GM18511 (cell line): ENCODE results near the gene CSHL1.
A peak's percentile ranks its signal among the peaks of the same experiment; 100 is the strongest.

Experiments used
- ATAC-seq: cut with Tn5 transposase; IDR thresholded peaks from one replicate; pipeline ENCODE4 v1.9.1; 2021; ENCODE audit warnings: mild to moderate bottlenecking, moderate library complexity; ENCODE audit not compliant: unreplicated experiment

Gene CSHL1

DNA sequence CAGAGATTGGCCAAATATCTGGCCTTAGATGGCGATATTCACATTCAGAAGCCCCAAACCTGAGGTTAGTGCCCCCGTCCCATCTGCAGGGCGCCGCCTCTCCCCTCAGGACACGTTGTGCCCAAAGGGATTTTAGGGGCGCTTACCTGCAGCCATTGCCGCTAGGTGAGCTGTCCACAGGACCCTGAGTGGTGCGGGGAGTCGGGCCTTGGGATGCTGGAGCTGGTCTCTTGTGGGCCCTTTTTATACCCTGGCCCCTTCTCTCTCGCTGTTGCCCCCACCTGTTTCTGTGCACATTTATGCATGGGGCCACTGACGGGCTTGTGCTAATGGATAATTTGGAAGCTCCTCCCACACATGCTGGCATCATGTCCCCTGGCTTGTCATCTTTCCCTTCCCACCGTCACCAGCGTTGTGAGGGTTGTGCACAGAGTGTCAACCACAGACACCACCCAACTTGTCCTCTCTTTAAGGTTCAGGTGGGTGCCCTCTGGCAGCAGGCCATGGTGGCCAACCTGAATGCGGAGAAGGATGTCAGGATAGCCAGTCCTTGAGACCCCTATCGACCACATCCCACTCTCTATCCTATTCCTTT lies at the start of gene CSHL1:
Gene CSHL1, minus strand, starts transcription at position 218 of the 595 bp plus-strand sequence. Its CDS starts 62 bp downstream, at position 156.
- no peak for ATAC-seq

DNA sequence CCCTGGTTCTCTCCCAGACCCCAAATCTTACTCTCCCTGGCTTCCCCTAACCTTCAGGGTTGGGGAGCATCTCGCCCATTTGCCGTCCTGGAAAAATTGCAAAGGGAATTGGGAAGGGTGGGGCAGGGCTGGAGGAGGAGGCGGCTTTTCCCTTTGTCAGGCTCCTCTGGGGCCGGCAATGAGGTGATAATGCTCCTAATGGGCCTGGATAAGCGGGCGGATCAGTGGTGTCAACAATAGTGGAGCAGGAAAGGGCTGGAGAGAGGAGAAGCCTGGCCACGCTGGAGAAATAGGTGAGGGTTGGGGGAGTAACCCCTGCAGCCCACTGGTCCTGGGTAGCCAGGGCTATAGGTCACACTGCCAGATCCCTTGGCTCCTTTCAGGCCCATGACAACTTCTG lies 49.4 kb upstream of the CSHL1 start:
- no peak for ATAC-seq

DNA sequence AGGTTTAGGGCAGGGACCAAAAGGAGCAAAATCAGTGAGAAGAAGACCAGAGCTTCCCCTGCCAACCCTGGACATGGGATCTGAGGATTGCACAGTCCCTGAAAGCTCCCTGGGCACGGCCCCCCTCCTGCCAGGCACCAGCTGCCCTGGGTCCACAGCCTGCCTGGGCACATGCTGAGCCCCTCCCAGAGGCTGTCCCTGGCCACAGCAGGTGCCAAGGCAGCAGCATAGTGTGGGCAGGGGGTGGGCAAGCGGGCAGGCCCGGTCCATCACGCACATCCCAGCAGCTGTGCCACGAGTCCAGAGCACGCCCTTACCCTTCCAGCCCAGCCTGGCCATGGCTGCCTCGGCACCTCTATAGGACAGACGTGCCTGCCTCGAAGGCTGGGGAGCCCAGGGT lies 48.9 kb upstream of the CSHL1 start:
- ATAC-seq, result no peak

DNA sequence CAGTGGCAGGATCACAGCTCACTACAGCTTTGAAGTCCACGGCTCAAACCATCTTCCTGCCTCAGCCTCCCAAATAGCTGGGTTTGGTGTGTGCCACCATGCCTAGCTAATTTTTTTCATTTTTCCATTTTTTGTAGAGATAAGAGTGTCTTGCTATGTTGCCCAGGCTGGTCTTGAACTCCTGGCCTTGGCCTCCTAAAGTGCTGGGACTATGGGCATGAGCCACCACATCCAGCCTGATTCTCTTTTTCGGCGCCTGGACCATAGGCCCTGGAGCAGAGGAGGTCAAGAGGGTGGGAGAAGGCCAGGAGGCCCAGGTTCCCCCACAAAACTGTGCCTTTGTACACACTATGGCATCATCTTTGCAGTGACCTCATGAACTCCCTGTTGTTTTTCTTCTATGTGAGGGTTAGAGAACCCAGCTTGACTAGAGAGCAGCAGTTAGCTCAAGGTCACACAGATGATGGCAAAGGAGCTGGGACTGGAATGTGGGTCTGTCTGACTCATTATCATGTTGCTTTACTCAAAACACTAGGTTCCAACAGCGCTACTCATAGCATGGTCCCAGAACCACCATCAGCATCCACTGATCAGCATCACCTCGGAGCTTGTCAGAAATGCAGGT lies 45.4 kb upstream of the CSHL1 start:
- ATAC-seq, result no peak

DNA sequence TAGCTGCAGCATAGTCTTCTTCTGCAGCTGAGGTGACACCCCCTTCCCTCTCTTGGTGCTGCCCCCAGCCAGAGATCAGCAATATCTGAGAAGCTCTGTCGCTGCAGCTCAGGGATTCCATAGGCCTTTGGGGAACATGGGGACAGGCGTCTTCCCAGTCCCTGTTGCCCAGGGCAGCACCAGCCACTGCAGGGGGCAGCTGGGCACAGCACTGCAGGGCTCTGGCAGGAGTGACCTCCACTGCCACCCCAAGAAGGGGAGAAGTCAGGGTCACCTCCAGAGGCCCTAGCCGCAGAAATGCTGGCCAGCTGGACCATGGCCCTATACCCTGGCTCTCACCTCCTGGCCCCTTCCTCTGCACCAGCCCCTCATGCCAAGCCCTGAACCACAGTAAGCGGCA lies 44.7 kb upstream of the CSHL1 start:
- no peak for ATAC-seq

DNA sequence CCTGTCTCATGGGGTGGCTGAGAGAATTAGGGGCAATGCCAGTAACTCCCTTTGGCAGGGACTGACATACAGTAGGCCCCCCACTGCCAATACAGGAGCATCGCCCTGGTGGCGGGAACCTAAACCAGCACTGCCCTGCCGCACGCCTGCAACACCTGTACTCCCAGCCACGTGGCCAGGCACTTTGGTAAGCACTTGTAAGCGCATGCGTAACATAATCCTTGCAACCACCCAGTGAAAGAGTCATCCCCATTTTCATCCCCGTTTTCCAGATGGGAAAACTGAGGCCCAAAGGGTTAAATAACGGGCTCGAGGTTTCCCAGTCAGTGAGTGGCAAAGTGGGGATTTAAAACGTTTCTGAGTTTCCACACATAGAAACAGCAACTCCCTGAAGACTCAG lies 44.2 kb upstream of the CSHL1 start:
- ATAC-seq, result no peak

DNA sequence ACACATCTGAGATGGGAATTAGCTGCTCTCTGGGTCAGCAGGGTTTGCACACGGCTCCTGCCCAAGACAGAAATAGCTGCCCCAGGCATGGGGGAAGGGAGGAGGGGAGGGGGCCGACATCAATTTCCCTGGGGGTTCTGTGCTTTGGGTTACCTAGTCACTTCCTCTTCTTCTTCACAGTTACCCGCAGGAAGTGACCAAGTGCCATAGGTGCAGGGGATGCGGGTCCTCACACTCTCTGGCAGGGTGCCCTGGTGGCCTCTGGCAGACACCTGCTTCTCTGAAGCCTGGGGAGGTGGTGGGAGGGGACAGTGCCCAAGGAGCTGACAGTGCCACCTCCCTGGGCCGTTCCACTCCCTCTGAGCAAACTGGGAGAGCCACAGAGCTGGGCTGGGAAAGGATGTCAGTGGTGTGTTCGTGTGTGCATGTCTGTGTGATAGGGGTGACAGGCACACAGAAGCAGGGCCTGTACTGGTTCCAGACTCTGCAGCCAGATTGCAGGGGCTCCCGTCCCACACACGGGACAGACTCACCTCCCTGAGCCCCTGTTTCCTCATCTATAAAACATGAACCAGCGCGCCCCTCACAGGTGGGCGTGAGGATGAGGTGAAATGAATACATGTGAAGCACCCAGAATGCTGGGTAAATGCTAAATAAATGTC lies 43.5 kb upstream of the CSHL1 start:
- ATAC-seq, result peak; percentile 74

DNA sequence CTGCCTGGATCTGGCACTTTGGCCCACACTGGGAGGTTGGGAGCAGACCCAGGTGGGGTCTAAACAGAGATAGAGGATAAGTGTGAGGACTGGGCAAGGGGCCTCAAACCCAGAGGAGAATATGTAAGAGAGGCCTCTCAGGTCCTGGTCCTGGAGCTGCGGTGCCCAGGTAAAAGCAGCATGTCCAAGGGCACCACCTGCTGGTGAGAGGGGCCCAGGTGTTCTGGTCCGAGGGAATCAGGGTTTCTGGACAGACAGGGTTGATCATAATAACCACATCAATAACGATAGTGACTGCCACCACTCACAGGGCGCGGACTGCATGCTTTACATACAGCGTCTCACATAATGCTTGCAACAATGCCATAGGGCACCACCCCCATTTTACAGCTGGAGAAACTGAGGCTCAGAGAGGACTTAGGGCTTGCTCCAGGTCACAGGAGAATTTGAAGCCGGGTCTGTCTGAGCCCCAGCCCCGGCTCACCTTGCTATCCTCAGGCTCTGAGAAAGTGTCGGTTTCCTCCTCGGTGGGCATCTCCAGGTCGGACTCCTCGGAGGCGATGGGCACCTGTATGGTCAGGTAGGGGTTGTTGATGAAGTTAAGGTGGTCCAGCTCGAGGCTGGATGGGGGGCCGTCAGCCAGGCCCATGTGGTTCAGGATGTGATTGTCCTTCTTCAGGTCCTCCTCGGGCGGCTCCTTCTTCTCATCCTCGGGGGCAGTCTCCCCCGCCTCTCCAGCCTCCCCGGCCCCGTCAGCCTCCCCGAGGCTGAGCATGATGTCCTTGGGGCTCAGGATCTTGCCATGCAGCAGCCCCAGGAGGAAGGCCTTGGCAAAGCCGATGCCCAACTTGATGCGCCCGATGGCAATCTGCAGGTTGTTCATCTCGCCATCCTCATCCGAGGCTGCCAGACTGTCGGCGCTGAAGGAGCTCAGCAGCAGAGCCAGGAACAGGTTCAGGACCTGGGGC lies 40.2 kb upstream of the CSHL1 start:
- ATAC-seq, result no peak

DNA sequence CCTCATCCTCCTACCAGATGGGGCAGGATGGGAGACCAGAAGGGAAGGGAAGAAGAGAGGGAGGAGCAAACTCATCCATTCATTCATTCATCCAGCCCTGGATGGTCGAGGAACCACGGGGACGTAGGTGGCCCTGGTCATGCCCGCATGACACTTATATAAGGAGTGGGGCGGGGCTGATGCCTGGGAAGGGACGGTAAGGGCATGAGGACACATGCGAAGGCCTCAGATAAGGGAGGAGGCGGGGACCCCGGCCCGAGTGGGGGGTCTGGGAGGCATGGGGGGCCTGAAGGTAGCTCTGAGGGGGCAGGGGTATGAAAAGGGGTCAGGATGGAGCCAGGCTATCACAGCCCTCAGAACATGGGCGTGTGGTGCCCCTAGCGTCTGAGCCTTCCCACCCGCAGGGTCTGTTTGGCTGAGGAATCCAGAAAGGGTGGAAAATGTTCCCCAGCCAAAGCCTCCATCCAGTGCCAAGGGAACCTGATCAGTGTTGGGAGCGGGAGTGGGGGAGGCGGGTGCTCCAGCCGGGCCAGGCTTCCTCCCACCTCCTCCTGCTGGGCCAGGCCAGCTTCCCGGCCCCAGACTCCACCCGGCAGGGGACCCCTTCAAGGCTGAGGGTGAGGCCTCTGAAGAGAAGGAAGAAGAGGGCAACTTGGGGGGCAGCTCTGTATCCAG lies 38.7 kb upstream of the CSHL1 start:
- no peak for ATAC-seq

DNA sequence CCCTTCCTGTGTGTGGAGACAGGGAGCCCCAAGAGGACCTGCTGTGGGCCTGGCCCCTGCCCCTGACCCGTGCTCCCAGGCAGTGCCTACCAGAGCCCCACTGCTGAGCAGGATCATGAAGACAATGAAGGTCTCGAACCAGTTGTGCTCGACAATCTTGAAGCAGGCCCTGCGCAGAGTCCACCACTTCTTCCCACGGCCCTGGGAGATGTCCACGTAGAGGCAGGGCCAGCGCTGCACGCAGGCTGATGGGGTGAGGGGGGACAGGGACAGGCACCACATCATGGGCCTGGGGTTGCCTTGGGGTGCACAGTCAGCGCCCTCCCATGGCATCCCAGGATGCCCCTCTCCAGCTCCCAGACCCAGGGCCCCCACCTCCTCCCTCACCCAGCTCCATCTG lies 37.5 kb upstream of the CSHL1 start:
- no peak for ATAC-seq

DNA sequence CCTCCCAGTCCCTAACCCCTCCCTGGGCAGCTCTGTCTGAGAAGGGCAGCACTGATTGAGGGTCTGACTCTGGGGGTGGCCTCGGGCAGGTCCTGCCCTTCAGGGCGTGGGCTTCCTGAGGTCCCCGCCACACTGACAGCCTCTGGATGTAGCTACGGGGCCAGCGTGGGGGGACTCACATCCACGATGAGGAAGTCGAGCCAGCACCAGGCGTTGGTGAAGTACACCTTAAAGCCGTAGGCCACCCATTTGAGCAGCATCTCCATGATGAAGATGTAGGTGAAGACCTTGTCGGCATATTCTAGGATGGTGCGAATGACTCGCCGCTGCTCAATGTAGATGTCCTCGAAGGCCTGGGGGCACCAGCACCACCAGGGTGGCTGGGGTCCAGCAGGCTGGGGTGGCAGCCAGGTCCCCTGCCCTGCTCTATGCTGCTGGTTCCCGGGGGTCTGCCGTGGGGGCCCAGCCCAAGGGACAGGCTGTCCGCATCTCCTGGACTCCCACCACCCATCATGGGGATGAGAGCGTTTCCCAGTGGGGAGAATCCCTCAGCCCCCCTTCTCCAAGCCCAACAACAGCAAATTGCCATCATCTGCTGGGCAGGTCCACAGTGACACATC lies 36.8 kb upstream of the CSHL1 start:
- no peak for ATAC-seq

DNA sequence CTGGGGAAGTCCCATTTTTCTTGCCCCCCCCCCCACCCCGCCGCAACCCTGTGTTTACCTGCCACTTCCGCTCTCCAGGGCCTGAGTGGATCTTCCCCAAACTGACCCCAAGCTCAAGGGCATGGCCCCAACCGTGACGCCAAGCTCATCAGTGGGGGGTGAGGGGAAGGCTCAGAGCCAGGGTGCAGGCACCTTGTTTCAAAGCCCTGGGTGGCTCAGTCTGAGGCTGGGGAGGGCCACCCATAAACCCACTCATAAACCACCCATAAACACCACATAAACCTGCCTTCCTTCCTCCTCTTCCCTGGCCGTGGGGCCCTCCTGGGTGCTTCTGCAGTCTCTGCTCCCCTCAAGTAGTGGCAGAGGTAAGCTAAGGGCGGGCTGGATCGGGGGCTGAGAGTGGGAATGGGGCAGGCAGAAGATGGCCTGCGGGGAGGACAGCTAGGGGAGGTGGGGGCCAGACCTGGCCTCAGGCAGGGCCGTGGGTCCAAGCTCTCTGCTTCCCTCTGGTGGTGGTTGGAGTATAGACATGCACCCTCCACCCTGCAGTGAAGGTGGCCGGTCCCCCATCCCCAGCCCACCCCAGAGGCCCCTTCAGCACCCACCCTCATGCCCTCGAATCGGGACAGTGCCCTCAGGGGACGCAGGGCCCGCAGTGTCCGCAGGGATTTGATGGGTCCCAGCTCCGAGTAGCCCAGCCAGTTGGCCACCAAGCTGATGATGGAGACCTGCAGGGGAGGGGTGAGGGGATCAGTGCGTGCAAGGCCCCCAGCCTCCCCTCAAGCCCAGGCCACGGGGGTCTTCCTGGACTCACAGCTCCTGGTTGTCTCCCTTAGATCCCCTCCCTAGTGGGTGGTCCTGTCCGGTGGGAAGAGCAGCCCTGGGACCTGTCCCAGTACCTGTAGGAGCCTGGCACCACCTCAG lies 35.6 kb upstream of the CSHL1 start:
- ATAC-seq, result peak; percentile 71

DNA sequence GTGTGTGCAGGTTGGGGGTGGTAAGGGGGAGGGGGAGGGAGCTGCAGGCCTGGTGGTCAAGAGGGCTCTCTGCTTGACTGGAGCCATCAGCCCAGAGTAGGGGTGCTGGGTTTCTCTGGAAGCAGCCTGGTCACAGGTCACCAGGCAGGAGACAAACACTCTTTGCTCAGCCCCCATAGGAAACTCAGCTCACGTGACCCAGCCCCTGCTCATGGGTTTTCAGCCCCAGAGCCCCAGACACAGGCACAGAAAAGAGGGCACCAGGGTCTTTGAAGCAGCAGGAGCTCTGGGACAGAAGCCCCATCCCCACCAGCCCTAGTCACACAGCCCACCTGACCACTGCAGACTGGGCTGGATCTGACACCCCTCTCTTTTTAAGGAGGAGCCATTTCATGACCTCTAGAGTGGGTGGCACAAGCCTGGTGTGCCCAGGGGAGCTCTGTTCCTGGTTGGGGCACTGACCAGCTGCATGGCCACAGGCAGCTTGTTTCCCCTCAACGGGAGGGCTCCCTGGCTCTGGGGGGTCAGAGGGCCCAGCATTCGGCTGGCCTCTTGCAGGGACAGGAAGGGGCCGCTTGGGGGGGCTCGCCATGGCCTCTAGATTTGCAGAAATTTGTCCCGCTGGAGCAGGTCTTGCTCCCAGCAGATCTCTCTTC lies 34.9 kb upstream of the CSHL1 start:
- ATAC-seq, result peak; percentile 59

DNA sequence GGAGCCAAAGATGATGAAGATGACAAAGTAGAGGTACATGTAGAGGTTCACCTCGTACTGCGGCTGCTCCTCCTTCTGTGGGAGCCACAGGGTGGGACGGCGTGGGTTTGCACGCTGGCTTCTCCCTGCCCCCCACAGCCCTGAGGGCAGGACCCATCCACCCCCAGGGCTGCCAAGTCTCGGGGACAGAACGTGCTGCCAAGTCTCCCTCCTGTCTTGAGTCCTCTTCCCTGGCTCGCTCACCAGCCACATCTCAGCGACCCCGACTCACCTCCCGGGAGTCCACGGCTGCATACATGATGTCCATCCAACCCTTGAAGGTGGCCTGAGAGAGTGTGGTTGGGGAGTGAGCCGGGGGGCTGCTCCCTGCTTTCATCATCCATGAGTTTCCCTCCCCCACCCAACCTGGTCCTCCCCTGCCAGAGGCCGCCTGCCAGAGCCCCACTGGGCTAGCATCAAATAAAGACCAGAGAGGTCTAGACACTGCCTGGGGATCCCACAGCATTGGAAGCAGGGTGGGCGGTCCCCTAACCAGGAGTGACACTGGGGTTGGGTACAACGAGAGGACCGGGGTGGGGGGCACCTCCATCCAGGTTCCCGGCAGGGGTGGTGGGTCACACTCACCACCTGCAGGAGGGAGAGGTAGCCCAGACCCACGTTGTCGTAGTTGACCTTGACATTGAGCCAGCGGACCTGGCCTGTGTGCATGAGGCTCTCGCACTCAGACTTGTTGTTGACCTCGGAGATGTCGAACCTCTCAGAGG lies 33.9 kb upstream of the CSHL1 start:
- ATAC-seq, result no peak

DNA sequence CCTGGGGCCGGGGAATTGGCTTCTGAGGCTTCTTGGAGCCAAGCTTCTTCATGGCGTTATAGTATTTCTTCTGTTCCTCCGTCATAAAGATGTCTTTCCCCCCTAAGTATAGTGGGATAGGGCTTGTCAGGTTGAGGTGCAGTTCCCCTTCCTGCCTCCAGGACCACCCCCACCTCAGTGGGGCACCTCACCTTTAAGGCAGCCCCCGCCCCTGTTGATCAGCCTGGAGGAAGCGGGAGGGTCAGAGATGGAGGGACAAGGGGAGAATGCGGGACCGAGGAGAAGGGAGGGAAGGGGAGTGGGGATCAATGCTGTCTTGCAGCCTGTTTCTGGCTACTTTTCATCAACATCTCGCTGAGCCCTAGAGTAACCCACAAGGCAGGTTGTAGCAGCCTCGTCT lies 32.7 kb upstream of the CSHL1 start:
- ATAC-seq, result no peak

DNA sequence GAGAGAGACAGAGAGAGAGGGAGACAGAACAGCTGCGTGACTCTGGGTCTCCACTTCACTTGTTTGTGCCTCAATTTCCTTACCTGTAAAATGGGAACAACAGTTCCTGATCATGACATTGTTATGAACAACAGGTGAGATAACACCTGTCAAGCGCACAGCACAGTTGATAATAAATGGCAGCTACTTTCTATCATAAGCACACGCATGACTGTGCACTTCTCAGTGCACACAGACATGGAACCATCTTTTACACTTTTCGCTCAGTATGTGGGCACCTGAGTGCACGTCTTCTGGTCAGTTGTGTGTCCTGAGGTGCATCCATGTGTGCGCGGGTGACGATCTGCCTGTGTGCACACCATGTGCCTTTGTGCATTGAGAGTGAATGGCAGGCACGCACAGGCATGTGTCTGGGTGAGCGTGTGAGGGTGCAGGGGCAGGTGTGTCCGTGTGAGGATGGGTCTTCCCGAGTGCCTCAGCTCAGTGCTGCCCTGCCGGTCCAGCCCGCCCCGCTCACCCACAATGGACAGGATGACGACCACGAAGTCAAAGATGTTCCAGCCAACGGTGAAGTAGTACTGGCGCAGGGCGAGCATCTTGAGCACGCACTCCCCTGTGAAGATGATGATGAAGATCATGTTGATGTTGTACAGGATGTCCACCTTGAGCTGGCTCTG lies 31.4 kb upstream of the CSHL1 start:
- no peak for ATAC-seq

DNA sequence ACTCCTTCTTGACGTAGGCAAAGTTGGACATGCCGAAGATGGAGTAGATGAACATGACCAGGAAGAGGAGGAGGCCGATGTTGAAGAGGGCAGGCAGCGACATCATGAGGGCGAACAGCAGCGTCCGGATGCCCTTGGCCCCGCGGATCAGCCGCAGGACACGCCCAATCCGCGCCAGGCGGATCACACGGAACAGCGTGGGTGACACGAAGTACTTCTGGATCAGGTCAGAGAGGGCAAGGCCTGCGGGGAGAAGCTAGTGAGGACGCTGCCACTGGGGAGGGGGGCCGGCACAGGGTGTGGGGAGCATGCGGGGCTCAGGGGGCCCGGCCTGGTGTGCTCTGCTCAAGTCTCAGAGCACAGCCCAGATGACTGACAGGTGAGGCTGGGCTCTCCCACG lies 30.7 kb upstream of the CSHL1 start:
- ATAC-seq, result no peak
